NCI-H1694 (cell line): ENCODE measurements around the gene PPARD.
"Not testable (repeated sequence)": the region's sequence is repeated elsewhere in the genome, so short reads cannot be mapped to it uniquely, and the experiment has no call there.

Source experiments
- DNase-seq: peaks from one replicate; lab custom pipeline; 2025; lab: John Stamatoyannopoulos, UW

Gene PPARD

GRCh38 chr6:35312076-35312800 is 30.1 kb upstream of the PPARD start:
- DNase-seq = no peak

DNA sequence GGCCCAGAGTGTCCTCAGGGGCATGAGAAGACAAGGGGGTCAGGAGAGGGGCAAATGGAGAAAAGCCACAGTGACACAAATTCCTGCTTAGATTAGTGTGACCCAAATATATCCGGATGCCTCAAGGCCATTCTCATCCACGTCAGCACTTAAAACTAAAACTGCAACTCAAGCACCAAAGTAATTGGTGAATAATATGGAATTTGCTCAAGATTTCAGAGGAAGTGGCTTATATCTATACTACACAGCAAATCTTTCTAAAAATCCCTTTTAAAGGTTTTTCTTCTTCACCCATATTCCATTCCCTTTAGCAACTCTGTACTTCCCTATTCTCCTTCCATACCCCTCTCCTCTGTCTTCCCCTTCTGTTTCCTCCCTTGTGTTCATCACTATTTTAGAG is 29.6 kb upstream of the PPARD start:
- no peak for DNase-seq

DNA sequence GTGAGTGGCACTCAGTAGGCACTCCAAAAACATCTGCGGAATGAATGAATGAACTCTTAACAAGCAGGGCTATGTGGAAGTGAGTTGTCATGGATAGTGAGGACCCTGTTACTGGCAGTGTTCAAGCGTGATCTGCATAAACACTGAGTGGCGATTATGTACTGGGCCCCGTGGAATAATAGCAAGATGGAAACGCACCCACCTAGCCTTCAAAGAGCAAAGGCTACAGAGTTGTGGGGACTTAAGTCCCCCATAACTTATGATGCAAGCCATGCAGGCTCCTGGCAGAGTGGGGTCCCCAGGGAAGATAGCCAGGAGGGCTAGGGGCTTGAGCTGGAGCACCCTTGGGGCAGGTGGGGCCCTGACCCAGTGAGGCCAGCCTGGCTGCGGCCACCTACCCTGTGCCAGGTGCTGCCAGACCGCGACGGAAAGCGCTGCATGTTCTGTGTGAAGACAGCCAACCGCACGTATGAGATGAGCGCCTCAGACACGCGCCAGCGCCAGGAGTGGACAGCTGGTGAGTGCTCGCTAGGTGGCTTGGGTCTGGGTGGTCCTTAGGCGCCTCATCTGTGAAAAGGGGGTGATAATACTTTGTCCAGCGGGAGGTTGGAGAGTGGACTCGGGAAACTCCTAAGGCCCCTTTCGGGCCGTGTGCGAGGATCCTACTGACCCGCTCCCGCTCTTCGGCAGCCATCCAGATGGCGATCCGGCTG is 24.7 kb upstream of the PPARD start:
- DNase-seq = no peak

- DNase-seq = peak; percentile 56
Measured at GRCh38 chr6:35318196-35319171, 23.9 kb upstream of the PPARD start.

- no peak for DNase-seq
Measured at GRCh38 chr6:35319346-35320030, 22.9 kb upstream of the PPARD start.

GRCh38 chr6:35320031-35320410 is 22.3 kb upstream of the PPARD start:
- no peak for DNase-seq

DNA sequence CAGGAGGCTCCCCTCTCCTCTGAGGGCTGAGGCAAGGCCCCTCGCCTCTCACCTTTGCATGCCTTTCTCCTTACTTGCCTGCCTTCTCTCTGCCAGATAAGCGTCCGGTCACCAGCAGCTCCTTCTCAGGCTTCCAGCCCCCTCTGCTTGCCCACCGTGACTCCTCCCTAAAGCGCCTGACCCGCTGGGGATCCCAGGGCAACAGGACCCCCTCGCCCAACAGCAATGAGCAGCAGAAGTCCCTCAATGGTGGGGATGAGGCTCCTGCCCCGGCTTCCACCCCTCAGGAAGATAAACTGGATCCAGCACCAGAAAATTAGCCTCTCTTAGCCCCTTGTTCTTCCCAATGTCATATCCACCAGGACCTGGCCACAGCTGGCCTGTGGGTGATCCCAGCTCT is 21.3 kb upstream of the PPARD start:
- DNase-seq = no peak

GRCh38 chr6:35327349-35328027 is 14.9 kb upstream of the PPARD start:
- peak; percentile 41 for DNase-seq

DNA sequence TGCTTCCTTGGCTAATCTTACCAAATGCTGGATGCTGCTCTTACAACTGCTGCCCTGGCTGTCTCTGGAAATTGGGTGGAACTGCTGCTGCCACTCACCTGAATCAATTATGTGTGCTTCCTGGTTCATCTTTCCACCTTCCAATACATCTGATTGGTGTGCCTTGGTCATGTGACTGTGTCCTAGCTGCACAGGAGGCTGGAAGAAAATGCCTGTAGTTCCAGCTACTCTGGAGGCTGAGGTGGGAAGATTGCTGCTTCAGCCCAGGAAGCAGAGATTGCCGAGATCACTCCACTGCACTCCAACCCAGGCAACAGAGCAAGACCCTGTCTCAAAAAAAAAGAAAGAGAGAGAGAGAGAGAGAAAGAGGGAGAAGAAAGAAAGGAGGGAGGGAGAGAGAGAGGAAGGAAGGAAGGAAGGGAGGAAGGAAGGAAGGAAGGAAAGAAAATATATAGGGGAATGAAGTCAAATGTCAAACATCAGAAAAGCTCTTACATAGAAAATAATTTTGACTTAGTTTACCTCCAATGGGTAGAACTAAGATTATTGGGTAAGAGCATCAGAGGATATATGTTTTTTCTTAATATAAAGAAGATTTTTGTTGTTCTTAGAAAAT is 14.1 kb upstream of the PPARD start:
- no peak for DNase-seq

DNA sequence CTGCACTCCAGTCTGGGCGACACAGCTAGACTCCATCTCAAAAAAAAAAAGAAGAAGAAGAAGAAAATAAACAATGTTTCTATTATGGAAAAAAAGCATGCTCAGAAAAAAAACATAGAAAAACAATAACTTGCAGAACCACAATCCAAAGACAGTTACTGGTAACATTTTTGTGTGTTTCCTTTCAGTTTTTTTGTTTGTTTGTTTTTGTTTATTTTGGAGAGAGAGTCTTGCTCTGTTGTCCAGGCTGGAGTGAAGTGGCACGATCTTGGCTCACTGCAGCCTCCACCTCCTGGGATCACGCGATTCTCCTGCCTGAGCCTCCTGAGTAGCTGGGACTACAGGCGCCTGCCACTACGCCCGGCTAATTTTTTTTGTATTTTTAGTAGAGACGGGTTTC is 13.4 kb upstream of the PPARD start:
- not testable (repeated sequence) for DNase-seq

DNA sequence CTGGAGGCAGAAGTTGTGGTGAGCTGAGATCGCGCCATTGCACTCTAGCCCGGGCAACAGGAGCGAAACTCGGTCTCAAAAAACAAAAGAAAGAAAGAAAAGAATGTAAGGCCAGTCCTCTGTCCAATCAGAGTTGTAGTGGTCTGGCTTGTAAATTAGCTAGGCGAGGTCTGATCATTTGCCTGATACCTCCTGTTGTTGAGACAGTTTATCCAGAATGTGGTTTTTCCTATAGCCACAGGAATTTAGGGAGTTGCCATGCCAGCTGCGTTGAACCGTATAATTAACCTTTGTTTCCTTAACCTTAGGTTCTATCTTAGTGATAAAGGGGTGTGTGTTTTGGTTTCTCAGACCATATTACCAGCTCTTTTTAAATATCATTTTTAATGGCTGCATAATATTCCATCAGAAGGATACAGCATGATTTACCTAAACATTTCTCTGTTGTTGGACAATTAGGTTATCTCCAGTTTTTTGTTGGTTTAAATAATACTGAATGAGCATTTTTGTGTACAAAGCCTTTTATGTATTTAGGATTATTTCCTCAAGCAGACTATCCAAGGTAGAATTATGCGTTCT is 11.7 kb upstream of the PPARD start:
- DNase-seq = no peak

- DNase-seq = peak; percentile 50
Measured at GRCh38 chr6:35332074-35332887, 10.1 kb upstream of the PPARD start.

- no peak for DNase-seq
Measured at GRCh38 chr6:35341557-35341956, 801 bp upstream of the PPARD start.

DNA sequence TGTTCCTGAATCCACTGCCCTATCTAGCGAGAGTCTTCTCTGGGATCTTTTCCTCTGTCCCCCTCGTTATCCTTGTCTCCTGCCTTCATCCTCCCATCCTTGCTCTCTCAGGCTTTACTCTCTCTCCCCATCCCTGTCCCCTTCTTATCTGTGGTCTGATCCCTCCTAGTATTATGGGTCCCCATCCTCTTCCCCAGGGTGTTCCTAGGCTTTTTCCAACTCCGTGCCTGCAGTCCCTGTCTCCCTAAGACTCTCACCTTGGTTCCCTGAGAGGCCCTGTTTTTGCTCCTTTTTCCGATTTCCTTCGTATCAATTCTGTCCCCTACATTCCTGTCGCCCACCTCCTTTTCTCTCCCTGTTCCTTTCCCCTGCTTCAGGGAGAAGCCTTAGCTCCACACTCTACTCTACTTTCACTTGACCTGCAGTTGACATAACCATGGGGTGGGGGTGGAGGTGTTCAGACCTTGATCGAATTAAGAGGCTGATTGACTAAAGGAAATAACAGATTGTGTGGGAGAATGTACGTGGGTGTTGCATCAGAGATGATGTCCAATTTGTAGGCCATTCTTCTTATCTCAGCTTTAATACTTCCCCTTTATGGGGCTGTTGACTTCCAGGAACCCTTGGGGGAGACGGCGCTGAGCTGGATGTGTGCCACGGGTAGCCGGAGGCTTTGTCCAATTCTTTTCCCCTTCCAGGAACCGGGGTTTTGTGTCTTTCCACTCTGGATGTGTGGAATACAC is 905 bp downstream of the PPARD start:
- DNase-seq = no peak

- no peak for DNase-seq
Measured at GRCh38 chr6:35343835-35344550, 1.6 kb downstream of the PPARD start.

DNA sequence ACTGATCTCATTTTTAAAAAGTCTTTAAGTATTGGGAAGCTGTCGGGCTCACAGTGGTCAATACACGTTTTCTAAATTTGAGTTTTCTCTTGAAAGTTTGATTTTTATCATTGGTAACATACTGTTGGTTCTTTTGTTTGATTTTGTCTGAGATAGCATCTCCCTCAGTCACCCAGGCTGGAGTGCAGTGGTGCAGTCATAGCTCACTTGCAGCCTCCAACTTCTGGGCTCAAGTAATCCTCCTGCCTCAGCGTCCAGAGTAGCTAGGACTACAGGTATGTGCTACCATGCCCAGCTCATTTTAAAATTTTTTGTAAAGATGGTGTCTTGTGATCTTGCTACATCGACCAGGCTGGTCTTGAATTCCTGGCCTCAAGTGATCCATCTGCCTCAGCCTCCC is 9.1 kb downstream of the PPARD start:
- no peak for DNase-seq

DNA sequence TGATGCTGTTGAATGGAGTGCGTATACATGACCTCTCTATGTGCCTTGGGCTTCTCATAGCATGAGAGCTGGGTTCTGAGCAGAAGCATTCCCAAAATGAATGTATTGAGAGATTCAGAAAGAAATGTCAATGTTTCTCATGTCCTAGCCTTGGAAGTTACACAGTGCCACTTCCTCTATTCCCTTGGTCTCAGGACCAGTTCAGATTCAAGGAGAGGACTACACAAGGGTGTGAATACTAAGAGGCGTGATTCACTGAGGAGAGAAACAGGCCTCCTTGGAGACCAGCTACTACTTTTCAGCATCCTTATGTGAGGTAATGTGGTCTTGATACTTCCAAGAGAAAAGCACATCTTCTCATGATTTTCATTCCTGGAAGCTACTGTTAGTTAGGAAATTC is 10.4 kb downstream of the PPARD start:
- no peak for DNase-seq
